SJCRH30 (cell line): ENCODE measurements around the gene MUC6. TPM values are rescaled to one million over a fixed set of nuclear protein-coding genes. Genes with fewer than 3 reads are reported as not detected.
A peak's percentile ranks its signal among the peaks of the same experiment; 100 is the strongest.
"Not testable (repeated sequence)": the region's sequence is repeated elsewhere in the genome, so short reads cannot be mapped to it uniquely, and the experiment has no call there.

Experiments used
- DNase-seq, 2 experiments: peaks; one replicate each; pipeline ENCODE4 v3.0.0-alpha.2; 2015 to 2020
- H3K27ac ChIP-seq: fragments of 250-450 bp; sonication (Bioruptor Pico); 2 replicates; pipeline ENCODE4 v1.5.1; 2020; ENCODE audit warnings: mild to moderate bottlenecking, moderate library complexity
- H3K27me3 ChIP-seq: fragments of 250-450 bp; sonication (Bioruptor Pico); 2 replicates; pipeline ENCODE4 v1.5.1; 2020; ENCODE audit warnings: mild to moderate bottlenecking, moderate library complexity
- H3K36me3 ChIP-seq: fragments of 250-450 bp; sonication (Bioruptor Pico); 2 replicates; pipeline ENCODE4 v1.5.1; 2020; ENCODE audit warnings: mild to moderate bottlenecking, moderate library complexity
- H3K4me1 ChIP-seq: fragments of 250-450 bp; sonication (Bioruptor Pico); 2 replicates; pipeline ENCODE4 v1.5.1; 2020; ENCODE audit warnings: mild to moderate bottlenecking, moderate library complexity
- H3K4me3 ChIP-seq: fragments of 250-450 bp; sonication (Bioruptor Pico); 2 replicates; pipeline ENCODE4 v1.5.1; 2020; ENCODE audit warnings: mild to moderate bottlenecking, moderate library complexity
- H3K9me3 ChIP-seq: fragments of 250-450 bp; sonication (Bioruptor Pico); replicated peaks from 2 replicates; pipeline ENCODE4 v1.5.1; 2020; ENCODE audit warnings: mild to moderate bottlenecking, moderate library complexity
- total RNA-seq: library from RNA; depleted of rRNA; stranded (reverse); fragments of >200 nt; shearing (Covaris generic); gene quantifications from 2 replicates; pipeline ENCODE4 v1.2.3, GENCODE V29; 2014

The MUC6 gene
- total RNA-seq, 1 experiment from 2014 or later: not detected

DNA sequence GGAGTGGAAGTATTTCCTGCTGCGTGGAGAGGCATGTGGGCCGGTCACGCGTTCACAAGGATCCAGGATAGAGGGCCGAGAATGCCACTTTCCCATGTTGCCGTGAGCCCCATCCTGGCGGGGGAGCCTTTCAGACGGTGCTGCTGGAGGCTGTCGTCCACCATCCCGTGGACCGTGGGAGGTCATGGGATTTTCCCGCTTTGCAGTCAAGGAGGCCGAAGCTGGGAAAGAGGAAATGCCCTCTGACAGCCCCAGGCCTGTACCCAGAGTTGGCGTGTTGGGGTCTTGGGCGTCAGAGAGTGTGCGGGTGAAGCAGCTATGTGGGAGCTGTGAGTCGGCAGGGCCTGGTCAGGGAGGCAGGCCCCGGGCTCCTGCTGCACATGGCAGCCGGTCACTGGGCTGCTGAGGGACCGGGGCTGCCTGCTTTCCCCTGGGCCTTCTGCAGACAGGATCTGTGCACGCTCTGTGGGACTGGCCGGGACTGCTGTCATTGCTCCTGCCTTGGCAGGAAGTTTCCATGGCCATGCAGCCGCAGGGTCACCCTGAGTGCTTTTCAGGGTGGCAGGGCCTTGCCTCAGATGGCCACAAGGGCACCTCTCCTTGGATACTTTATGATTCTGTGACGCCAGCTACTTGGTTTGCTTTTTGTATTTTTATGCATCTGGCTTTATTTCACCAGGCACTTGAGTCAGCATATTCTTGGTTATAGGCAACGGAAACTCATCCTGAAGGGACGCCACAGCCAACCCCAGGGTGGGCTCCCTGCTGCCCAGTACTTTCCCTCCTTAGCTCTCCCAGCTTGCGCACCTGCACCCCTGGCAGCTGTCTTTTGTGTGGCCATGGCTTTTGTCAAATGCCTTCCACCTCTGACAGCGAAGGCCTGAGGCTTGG lies 58.4 kb downstream of the MUC6 start:
- H3K9me3 ChIP-seq: no peaks in the 10 kb centered on the region
- H3K4me3 ChIP-seq: no peak overlapping the region
- peaks cover 13% of the 10 kb centered on the region; the same call in 1 of the 2 replicates for H3K36me3 ChIP-seq
- H3K4me1 ChIP-seq: no peaks in the 10 kb centered on the region
- H3K27ac ChIP-seq: no peak overlapping the region
- no peak for DNase-seq
- H3K27me3 ChIP-seq: no peaks in the 10 kb centered on the region

- no peaks in the 10 kb centered on the region for H3K4me1 ChIP-seq
- H3K4me3 ChIP-seq: no peak overlapping the region
- no peaks in the 10 kb centered on the region for H3K9me3 ChIP-seq
- H3K27ac ChIP-seq: no peak overlapping the region
- H3K27me3 ChIP-seq: no peaks in the 10 kb centered on the region
- peak in 1 of 2 experiments; percentile 31 for DNase-seq
- peaks cover 23% of the 10 kb centered on the region for H3K36me3 ChIP-seq
Observed at GRCh38 chr11:976431-977160, 59.9 kb downstream of the MUC6 start.

GRCh38 chr11:975827-976226 lies 60.7 kb downstream of the MUC6 start:
- DNase-seq: no peak

DNA sequence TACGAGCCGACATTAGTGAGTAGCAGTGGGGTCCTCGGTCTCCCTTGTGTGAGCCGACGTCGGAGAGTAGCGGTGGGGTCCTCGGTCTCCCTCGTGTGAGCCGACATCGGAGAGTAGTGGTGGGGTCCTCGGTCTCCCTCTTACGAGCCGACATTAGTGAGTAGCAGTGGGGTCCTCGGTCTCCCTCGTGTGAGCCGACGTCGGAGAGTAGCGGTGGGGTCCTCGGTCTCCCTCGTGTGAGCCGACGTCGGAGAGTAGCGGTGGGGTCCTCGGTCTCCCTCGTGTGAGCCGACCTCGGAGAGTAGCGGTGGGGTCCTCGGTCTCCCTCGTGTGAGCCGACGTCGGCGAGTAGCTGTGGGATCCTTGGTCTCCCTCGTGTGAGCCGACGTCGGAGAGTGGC lies 61.1 kb downstream of the MUC6 start:
- not testable (repeated sequence) for H3K27ac ChIP-seq, H3K27me3 ChIP-seq, H3K4me3 ChIP-seq, H3K4me1 ChIP-seq, DNase-seq, H3K9me3 ChIP-seq
- peaks cover 24% of the 10 kb centered on the region for H3K36me3 ChIP-seq

More at GRCh38 chr11:975827-976226, 60.7 kb downstream of the MUC6 start:
- Histone ChIP-seq H3K9me3 (no peaks in the 10 kb centered on the region), H3K27me3 (no peaks in the 10 kb centered on the region), H3K4me3 (no peak overlapping the region), H3K36me3 (peaks cover 23% of the 10 kb centered on the region), H3K27ac (no peak overlapping the region), H3K4me1 (no peaks in the 10 kb centered on the region)

DNA sequence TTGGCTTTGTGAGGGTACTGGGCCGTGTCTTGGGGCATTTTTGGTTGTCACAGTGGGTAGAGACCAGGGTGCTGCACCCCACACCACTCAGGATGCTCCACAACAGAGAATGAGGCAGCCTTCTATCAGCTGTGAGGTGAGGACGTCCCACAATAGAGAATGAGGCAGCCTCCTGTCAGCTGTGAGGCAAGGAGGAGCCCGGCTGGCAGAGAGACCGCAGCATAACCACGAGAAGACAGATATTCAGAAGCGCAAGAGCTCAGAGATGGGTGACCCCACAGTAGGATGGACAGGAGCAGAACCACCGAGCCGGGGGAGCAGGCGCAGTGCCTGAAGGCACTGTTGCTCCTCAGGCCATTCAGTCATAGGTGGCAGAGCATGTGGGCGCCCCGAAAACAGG lies 63.3 kb downstream of the MUC6 start:
- H3K27me3 ChIP-seq: no peaks in the 10 kb centered on the region
- H3K36me3 ChIP-seq: peaks cover 27% of the 10 kb centered on the region
- no peak overlapping the region for H3K27ac ChIP-seq
- no peak overlapping the region for H3K4me3 ChIP-seq
- H3K9me3 ChIP-seq: no peaks in the 10 kb centered on the region
- no peak for DNase-seq
- no peaks in the 10 kb centered on the region for H3K4me1 ChIP-seq

GRCh38 chr11:972523-973211 lies 63.9 kb downstream of the MUC6 start:
- no peak for DNase-seq
- Histone ChIP-seq H3K9me3 (no peaks in the 10 kb centered on the region), H3K27ac (no peak overlapping the region), H3K4me1 (no peaks in the 10 kb centered on the region), H3K27me3 (no peaks in the 10 kb centered on the region), H3K36me3 (peaks cover 27% of the 10 kb centered on the region), H3K4me3 (no peak overlapping the region)

DNA sequence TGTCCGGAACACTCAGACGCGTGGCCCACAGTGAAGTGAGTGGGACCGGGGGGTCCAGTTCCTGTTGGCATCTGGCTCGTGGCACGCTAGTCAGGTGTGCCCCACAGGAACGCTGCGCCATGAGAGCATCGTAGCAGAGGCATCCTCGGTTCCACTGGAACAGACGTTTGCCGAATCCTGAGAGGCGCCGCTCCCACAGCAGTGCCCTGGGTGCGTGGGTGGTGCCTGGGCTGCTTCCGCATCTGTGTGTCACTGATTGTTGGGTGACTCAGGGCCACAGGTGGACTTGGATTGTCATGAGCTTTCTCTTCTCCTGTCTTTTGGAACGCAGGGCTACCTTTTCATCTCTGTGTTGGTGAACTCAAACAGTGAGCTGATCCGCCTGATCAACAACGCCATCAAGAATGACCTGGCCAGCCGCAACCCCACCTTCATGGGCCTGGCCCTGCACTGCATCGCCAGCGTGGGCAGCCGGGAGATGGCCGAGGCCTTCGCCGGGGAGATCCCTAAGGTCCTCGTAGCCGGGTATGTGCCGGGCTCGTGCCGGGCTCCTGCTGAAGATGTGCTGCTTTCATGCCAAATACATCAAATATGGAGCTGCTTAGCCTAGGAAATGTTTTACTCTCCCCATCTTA lies 64.7 kb downstream of the MUC6 start:
- no peaks in the 10 kb centered on the region for H3K4me1 ChIP-seq
- H3K36me3 ChIP-seq: peaks cover 27% of the 10 kb centered on the region
- no peaks in the 10 kb centered on the region for H3K27me3 ChIP-seq
- H3K9me3 ChIP-seq: no peaks in the 10 kb centered on the region
- no peak overlapping the region for H3K27ac ChIP-seq
- DNase-seq: no peak
- H3K4me3 ChIP-seq: no peak overlapping the region

DNA sequence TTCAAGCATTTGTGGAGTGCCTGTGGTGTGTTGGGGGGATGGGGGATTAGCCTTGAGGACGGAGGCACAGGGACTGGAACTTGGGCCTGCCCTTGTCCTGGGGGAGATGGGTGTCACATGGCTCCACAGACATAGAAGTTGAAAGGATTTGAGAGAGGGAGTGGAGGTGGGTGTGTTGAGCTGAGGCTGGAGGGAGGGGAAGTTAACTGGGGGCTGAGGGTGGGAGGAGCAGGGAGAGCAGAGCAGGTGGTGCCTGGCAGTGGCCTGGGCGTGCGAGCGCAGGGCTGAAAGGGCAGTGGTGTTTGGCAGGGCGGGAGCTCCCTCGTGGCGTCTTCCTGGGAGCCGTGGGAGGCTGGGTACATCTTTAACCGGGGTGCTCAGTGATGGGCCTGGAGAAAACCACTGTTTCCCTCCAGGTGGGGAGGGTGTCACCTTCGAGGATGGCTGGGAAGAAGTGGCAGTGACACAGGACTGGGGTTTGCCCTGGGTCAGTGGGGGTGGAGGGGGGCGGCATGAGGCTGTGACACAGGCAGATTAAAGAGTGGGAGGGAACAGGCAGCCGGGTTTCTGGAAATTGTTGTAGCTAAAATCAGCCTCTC lies 65.3 kb downstream of the MUC6 start:
- DNase-seq: no peak
- Histone ChIP-seq H3K9me3 (no peaks in the 10 kb centered on the region), H3K36me3 (peaks cover 27% of the 10 kb centered on the region)

DNA sequence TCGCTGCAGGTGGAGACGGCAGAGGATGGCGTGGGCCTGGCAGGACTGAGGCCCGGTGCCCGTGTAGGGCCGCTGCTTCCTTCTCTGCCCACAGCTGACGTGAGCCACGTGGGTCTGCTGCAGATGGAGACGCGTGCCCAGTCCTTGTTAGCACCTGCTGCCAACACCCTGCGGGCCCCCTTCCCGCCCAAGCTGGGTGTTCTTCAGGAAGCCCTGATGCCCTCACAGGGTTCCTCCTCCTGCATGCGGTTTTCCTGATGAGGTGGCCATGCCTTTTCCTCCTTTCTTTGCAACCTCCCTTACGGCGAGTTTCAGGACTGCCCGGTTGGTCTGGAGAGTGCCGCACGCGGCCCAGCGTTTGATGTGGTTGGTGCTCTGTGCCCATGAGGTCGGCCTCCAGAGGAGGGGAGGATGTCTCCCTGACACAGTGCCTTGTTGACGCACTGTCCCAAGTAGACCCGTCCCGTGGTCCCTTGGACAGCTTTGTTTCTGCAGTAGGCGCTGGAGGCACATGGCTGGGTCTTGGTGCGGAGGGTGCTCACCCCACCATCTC lies 66.1 kb downstream of the MUC6 start:
- H3K4me1 ChIP-seq: no peaks in the 10 kb centered on the region
- H3K27ac ChIP-seq: no peak overlapping the region
- no peak overlapping the region for H3K4me3 ChIP-seq
- H3K27me3 ChIP-seq: no peaks in the 10 kb centered on the region
- no peak for DNase-seq
- H3K9me3 ChIP-seq: no peaks in the 10 kb centered on the region
- H3K36me3 ChIP-seq: peaks cover 30% of the 10 kb centered on the region

More for the DNA sequence above, 65.3 kb downstream of the MUC6 start:
- no peak overlapping the region for H3K27ac ChIP-seq
- no peaks in the 10 kb centered on the region for H3K4me1 ChIP-seq
- H3K27me3 ChIP-seq: no peaks in the 10 kb centered on the region
- no peak overlapping the region for H3K4me3 ChIP-seq

DNA sequence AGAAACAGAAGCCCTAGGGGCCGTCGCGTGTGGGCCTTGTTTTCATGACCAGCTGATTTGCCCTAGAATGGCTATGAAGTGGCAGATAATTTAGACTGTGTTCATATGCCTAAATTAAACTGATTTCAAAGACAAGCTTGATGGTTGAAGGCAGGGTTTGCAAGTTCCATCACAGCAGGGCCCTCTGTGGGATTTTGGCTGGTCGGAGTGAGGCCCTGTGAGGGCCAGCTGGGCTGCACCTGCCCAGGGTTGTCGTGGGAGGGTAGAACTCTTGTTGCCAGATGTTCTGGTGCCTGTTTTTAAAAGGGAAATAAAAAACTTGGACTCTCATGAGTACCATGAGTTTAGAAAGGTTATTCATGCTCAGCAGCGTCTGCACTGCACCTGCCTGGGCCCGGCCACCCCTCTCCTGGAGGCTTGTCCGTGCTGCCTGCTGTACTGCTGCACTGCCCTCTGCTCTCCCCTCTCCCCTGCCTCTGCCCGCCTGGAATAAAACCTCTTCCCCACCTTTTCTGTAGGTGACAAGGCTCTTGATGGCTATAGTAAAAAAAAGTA lies 66.8 kb downstream of the MUC6 start:
- H3K27ac ChIP-seq: no peak overlapping the region
- H3K4me1 ChIP-seq: no peaks in the 10 kb centered on the region
- DNase-seq: no peak
- peaks cover 30% of the 10 kb centered on the region for H3K36me3 ChIP-seq
- H3K27me3 ChIP-seq: no peaks in the 10 kb centered on the region
- no peaks in the 10 kb centered on the region for H3K9me3 ChIP-seq
- H3K4me3 ChIP-seq: no peak overlapping the region

GRCh38 chr11:968822-969221 lies 67.7 kb downstream of the MUC6 start:
- Histone ChIP-seq H3K27ac (no peak overlapping the region), H3K4me1 (no peaks in the 10 kb centered on the region), H3K36me3 (peaks cover 35% of the 10 kb centered on the region), H3K27me3 (no peaks in the 10 kb centered on the region), H3K4me3 (no peak overlapping the region), H3K9me3 (no peaks in the 10 kb centered on the region)
- no peak for DNase-seq

GRCh38 chr11:967995-968751 lies 68.3 kb downstream of the MUC6 start:
- H3K9me3 ChIP-seq: no peaks in the 10 kb centered on the region
- H3K27me3 ChIP-seq: no peaks in the 10 kb centered on the region
- no peak overlapping the region for H3K4me3 ChIP-seq
- H3K36me3 ChIP-seq: peaks cover 35% of the 10 kb centered on the region
- no peak for DNase-seq
- H3K4me1 ChIP-seq: no peaks in the 10 kb centered on the region
- no peak overlapping the region for H3K27ac ChIP-seq

DNA sequence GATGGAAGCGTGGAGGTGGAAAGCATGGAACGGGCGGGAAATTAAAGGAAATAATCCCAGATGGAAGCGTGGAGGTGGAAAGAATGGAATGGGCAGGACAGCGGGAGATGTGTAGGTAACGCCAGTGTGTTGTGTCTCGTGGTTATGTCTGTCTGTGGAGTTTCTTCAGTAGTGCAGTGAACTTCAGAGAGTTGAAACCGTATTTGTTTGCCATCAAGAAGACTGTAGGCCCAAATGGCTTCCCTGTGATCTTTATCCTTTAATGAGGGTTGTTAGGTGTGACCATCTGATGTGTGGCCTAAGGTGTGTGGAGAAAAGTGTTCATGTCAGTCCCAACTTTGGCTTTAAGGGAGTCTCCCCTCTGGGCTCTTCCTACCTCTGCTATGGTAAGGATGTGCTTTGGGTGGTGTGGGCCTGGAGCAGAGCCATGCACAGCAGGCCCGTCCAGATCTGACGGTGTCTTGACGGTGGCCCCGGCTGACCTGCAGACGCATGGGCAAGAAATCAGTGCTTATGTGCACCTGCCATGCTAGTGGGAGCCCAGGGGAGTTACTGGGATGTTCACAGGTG lies 71.2 kb downstream of the MUC6 start:
- H3K4me3 ChIP-seq: no peak overlapping the region
- H3K27me3 ChIP-seq: no peaks in the 10 kb centered on the region
- H3K4me1 ChIP-seq: peaks cover 11% of the 10 kb centered on the region
- H3K27ac ChIP-seq: no peak overlapping the region
- H3K36me3 ChIP-seq: peaks cover 19% of the 10 kb centered on the region
- DNase-seq: no peak
- no peaks in the 10 kb centered on the region for H3K9me3 ChIP-seq
